Activated CD4-positive, alpha-beta memory T cell treated with anti-CD3 and anti-CD28 coated beads for 36 hours (primary cell): Measurements from ENCODE around the gene GUF1. TPM values are rescaled to one million over a fixed set of nuclear protein-coding genes. Genes with fewer than 3 reads are reported as not detected.

Source experiments
- total RNA-seq, 2 experiments: library from RNA; stranded (reverse); gene quantifications; one replicate each; pipeline ENCODE4 v1.2.3, GENCODE V29; 2021

The GUF1 gene
- total RNA-seq, 2 experiments from 2014 or later: 25.8 to 28.0 TPM

Other genes with a start within 250 kb of the GUF1 start
- gene KCTD8, start 229.6 kb upstream of the GUF1 start, total RNA-seq: not detected
- gene YIPF7, start 26.8 kb upstream of the GUF1 start, total RNA-seq: not detected
- gene GNPDA2, start 48.1 kb downstream of the GUF1 start, total RNA-seq: 10 to 100 TPM; 15.1 to 15.8 TPM